ENCODE results near the gene FJX1.
"Not testable (repeated sequence)": the region's sequence is repeated elsewhere in the genome, so short reads cannot be mapped to it uniquely, and the experiment has no call there.

Gene FJX1

GRCh38 chr11:35664977-35665441, 46.7 kb downstream of the FJX1 start:
- no peak for DNase-seq (ENCODE audit: low read depth, low spot score)

DNA sequence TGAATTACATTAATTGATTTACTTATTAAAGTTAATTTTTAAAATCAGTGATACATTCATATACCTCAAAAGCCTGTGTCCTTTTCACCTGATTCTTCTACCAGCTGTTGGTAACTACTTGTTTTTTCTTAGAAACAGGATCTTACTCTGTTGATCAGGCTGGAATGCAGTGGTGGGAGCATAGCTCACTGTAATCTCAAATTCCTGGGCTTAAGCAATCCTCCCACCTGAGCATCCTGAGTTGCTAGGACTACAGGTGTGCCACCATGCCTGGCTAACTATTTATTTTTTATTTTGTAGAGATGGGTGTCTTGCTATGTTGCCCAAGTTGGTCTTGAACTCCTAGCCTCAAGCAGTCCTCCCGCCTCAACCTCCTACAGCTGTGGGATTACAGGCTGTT, 49.0 kb downstream of the FJX1 start:
- DNase-seq (ENCODE audit: low read depth, low spot score) = no peak

GRCh38 chr11:35668350-35668749, 50.1 kb downstream of the FJX1 start:
- not testable (repeated sequence) for DNase-seq (ENCODE audit: low read depth, low spot score)
